Fibroblast of skin of abdomen (primary cell): ENCODE data around the gene ZNF438. TPM values are rescaled to one million over a fixed set of nuclear protein-coding genes. Genes with fewer than 3 reads are reported as not detected.
A peak's percentile ranks its signal among the peaks of the same experiment; 100 is the strongest.
"Not testable (repeated sequence)": the region's sequence is repeated elsewhere in the genome, so short reads cannot be mapped to it uniquely, and the experiment has no call there.

ENCODE experiments used
- DNase-seq: peaks from one replicate; pipeline ENCODE4 v3.0.0-alpha.2; 2013
- polyA plus RNA-seq, 2 experiments: library from polyadenylated mRNA; unstranded; fragments of 120-200 nt; gene quantifications; one replicate each; pipeline ENCODE4 v1.2.1, GENCODE V29; 2013; ENCODE audit not compliant: insufficient read length in 2 of 2

The ZNF438 gene, protein sequence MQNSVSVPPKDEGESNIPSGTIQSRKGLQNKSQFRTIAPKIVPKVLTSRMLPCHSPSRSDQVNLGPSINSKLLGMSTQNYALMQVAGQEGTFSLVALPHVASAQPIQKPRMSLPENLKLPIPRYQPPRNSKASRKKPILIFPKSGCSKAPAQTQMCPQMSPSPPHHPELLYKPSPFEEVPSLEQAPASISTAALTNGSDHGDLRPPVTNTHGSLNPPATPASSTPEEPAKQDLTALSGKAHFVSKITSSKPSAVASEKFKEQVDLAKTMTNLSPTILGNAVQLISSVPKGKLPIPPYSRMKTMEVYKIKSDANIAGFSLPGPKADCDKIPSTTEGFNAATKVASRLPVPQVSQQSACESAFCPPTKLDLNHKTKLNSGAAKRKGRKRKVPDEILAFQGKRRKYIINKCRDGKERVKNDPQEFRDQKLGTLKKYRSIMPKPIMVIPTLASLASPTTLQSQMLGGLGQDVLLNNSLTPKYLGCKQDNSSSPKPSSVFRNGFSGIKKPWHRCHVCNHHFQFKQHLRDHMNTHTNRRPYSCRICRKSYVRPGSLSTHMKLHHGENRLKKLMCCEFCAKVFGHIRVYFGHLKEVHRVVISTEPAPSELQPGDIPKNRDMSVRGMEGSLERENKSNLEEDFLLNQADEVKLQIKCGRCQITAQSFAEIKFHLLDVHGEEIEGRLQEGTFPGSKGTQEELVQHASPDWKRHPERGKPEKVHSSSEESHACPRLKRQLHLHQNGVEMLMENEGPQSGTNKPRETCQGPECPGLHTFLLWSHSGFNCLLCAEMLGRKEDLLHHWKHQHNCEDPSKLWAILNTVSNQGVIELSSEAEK
- 4.4 TPM for polyA plus RNA-seq (2013, experiment 1 of 2; ENCODE audit: insufficient read length)
- 4.5 TPM for polyA plus RNA-seq (2013, experiment 2 of 2; ENCODE audit: insufficient read length)

DNA sequence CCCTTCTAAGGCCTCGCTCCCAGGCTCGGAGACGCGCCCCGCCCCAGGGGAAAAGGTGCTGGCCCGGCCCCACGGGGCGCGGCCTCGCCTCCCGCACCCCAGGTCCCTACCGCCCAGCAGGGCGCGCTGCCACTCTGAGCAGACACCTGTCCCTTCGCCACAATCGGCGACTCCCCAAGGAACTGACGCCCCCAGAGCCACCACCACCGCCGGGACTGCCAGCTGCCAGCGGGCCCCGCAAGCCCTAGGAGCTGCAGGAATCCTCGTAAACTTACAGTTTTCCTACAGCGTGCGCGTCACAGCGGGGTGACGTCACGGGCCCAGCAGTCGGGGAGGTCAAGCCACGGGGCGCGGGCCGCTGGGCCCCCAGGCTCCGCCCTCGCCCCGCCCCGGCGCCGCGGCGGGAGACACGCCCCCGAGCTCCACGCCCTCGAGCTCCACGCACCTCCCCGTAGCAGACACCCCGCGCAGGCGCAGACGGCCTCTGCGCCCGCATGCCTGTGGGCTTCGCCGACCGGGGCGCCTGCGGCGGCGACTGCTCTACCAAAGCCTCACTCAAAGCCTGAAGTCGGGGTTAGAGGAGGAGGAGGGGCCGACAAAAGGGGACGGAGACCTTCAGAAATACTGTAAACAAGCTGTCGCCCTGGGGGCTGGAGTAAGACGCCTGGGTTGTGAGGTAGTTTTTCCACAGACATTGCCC, at the start of gene ZNF438:
Gene ZNF438 (minus strand): TSS at position 308 of the 700 bp plus-strand sequence. CDS start 154,831 bp downstream, outside the sequence.
- peak; percentile 97 for DNase-seq

DNA sequence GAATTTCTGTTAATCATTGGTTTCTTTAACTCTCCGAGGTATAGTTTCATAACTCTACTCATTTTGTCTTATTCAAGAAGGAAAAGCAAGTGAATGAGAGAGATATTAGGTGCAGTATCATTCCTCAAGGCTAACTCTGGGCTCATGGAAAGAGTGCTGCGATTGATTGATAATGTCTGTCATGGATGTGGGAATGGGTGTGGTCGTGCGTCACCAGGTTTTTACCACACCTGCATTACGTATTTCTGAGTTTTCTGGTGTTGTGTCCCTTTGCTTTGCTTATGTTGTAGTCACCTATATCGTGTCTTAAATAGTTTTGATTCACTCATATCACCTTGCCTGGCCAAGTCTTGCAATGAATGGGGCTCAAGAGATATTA, 44.9 kb upstream of the ZNF438 start:
- no peak for DNase-seq

DNA sequence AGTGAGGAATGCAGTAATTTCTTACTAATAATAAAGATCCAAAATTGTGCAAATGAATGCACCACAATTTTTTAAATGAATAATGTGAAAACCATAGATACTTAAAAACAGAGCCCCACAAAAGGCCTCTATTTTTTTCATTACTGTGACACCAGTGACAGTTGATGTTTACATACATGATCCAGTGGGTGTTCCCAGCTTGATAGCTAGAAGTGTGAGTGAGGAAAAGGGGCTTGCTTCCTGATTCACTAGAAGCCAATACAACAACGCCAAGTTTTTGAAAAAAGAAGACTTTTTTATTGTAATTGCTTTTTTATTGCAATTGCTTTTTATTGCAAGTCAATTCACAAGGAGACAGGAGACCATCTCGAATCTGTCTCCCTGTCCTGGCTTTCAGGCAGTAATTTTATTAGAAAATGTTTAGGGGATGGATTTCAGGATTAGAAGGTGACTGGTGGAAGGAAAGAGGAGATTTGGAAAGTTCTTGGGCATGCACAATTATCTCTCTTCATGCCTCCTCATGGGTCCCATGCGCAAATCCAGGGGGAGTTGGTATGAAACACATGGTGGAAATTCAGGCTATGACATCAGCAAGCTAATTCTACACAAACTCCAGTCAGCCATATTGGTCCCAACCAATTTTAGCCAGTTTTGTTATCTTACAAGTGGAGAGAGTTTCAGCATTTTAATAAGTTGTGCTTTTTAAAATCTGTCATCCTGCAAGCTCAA, 44.4 kb upstream of the ZNF438 start:
- DNase-seq = no peak

DNA sequence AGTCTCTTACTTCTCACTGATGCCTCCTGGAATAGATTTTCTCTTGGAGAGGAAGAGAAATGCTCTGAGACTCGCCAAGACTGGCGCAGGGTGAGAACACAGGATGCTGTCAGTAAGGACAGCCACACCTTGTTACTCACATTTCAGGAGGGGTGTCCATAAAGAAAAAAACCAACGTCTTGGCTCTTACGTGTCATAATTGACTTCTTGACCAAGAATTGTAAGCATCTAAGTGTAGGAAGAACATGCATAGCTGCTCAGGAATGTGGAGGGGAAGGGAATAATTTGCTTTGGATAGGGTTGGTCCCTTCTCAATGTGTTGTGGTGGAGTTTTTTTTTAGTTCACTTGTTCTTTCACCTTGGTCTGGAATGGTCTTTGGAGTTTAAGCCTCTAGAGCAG, 43.8 kb upstream of the ZNF438 start:
- DNase-seq = peak; percentile 96

DNA sequence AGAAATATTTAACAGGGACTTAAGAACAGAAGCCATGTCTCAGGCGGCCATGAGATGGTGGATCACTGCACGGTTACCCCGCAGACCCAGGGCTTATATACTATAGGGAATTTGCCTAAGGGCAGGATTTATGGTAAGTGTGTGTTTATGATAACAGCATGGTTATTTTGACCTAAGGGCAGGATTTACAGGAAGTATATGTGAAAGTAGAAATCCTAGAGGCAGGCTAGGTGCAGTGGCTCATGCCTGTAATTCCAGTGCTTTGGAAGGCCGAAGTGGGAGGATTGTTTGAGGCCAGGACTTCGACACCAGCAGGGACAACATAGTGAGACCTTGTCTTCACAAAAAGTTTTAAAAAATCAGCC, 43.0 kb upstream of the ZNF438 start:
- no peak for DNase-seq

DNA sequence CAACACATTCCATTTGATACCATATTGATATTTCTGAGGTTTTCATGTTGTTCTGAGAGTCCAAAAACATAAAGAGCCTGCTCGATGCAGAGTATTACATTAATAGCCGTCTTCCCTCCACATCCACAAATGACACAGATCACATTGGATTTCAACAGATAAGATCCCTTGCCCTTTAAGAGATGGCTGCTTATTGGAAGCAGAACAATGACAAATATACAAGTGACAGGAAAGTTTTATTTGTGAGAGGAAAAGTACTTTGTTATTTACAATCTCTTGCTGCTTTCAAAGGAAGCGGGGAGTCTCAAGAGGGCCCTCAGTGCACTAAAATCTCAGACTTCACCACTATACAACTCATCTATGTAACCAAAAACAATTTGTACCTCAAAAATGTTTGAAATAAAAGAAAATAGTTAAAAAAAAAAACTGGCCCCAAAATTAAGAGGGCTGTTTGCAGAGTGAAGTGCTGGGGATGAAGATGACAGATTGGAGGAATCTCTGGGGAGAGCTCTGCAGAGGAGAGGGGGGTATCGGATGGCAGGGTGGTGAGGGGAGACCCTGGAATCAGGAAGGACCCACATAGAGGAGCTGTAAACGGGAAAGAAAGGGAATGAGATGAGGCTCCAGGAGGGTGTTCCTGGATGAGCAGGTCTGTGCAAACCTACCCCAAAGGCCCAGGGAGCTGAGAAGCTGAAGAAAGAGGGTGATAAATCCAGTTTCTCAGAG, 42.5 kb upstream of the ZNF438 start:
- no peak for DNase-seq

DNA sequence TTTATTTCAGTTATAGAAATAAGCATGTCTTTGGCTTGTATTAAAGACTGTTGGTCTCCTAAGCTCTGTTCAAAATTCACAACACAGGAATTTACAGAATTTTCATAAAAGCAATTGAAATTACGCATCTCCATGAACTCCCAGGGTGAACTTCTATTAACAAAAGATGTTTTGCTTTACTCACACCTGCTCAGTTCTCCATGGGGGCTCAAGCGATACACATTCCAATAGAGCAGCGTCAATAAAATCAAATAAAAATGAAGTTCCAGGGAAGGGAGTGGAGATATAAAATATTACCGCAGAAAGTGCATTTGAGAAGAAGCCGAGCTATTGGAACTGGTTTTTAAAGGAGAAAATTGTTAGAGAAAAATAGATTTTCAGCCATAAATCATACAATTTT, 41.5 kb upstream of the ZNF438 start:
- no peak for DNase-seq

DNA sequence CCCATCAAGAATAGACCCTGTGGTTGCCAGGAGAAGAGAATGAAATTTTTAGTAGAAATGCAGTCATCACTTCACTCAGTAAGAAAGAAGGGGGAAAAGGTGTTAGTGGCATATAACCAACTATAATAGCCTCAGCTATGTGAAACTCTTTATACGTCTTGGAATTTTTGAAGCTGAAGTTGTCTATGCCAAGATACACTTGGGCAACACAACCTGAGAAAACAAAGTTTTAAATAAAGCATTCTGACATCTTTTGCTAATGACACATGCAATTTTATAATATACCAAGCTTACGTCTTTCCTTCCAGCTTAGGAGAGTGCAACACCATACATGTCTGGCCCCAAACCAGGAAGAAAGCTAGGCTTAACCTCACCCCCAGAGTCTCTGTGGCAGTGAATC, 40.8 kb upstream of the ZNF438 start:
- DNase-seq = no peak

DNA sequence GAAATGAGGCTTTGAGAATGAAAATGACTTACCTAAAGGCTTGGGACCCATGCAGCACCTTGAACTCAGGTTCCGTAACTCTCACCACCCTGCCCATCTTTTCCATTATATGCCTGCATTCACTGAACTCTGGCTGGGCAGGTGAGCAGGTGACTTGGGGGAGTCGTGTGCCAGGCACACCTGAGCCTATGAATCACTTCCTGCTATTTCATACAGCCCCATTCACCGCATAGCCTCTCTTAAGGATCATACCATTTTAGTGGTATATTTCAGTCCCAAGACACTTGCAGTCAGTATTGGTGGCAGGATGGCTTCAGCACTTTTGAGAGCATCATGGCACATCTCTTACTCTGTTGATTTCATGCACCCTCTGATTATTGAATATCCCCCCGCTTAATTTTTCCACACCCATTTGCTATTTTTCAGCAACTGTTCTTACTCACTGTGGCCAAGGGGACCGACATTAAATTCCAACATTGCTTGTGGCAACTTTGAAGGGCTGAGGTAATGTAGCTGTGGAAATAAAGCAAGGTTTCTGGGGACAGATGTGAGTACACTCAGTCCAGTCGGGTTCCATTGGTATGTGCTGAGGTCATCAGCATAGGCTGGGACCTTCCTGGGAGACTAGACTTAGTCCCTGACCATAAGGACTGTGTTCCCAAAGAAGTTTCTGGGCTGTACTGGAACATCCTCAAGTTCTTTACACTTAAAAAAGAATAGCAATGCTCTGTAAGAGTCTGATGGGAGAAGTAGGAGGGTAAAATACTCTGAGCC, 39.8 kb upstream of the ZNF438 start:
- DNase-seq = peak; percentile 60

DNA sequence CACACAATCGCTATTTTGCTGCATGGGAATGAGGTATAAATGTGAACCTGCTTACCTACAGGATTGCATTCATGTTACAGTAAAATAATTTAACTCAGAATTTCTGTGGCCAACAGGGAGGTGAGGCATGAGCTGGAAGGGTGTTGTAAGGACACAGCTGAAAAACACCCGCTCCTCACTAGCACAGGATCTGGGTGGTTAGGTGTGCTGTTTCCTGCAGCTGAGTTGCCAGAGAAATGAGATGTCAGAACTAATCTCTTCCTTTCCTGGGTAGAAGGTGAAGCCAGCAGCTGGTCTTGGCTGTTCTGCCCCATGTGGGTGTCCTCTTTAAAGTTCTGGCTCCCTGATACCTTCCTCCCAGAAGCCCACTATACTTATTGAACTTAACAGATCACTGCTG, 39.0 kb upstream of the ZNF438 start:
- no peak for DNase-seq

DNA sequence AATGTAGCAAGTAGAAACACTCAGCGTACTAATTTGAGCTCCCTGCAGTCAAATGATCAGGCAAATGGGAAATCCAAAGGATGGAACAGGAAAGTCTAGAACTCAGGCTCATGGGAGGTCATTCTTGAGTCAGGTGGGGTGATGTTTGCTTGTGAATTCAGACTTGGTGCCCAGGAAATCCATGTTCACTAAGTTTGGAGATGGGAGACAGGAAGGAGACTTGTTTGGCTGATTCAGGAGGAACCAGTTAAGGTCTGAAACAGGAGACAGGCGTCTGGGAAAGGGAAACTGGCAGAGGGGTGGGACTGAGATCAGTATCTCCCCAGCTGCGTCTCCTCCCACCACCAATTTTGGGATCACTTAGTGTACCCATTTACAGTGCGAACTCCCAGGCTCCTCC, 38.4 kb upstream of the ZNF438 start:
- peak; percentile 18 for DNase-seq

DNA sequence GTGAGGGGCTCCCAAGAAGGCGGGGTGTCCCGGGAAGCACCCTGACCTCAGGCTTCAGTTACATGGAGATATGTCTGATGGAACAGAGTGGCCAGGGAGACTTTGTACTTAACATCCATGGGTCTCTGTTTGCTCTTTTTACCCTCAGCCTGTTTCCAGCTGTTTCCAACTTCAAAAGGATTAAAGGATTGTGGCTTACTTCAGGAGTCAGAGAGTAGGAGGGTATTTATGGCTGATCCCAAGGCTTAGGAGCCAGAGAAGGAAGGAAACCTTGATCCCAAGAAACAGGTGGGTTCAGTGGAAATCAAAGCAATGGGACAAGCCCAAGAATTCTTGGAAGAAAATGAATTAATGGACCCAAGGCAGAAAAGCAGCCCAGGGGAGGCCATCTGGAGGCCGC, 37.7 kb upstream of the ZNF438 start:
- DNase-seq = no peak

DNA sequence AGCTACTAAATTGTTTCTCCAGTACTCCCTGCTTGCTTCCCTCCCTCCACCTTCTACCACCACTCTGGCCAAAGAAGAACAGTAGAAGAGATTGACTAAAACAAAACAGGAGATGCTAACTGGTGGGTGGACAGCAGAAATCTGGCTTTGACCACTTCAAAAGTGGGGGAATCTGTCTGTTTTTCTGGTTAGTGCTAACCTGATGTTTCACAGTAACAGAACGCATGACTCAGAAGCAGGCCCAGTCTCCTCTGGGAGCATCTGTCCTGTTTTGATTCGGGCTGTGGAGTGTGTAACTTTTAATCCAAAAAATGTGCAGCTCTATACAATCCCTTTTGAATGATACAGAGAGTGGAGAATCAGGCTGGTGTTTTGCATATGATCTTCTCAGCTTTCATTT, 32.7 kb upstream of the ZNF438 start:
- DNase-seq = peak; percentile 90

DNA sequence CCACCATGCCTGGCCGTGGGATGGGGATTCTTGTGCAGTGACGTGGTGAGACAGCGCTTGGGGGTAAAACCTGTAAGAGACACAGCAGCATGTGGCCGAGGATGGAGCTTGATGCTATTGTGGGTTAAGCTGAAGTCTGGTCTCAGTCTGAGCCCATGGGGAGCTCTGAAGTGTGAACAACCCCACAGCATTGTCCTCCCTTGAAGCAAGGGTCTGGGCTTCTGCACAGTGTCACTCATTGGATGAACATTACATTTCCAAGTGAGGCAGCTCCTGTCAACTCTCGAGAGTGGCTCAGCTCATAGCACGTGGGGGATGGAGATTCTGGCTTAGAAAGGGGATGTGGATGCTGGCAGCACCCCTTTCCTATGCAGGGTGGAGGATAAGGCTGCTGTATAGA, 32.2 kb upstream of the ZNF438 start:
- DNase-seq = no peak

DNA sequence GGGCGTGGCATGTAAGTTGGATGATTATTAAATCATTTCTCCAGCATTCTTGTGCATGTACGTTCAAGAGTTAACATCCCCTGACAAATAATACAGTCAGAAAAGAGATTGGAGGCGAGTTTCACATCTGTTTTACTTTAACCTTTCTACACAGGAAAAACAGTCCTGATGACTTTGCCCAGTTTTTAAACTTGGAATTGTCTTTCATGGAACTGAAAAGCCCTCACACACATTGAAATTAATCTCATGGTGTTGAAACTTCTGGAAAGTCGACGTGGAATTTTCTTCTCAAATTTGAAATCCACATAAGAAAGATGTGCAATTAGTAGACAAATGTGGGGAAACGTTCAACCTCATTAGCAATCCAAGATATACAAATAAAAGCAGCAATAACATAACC, 31.2 kb upstream of the ZNF438 start:
- peak; percentile 52 for DNase-seq

DNA sequence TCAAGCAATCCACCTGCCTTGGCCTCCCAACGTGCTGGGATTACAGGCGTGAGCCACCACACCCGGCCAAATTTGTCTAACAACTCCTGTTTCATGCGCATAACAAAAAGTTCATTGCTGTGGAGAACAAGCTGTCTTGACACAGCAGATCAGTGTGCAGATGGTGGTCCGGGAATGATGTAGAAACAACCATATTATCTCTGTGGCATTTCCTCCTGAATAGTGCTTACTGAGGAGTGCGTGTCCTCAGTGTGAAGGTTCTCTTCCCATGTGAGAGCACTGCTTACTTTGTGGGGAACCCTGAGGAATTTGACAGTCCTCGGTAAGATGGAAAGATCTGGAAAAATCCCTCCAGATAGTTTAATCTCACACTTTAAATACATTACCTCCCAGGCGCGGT, 30.3 kb upstream of the ZNF438 start:
- no peak for DNase-seq

DNA sequence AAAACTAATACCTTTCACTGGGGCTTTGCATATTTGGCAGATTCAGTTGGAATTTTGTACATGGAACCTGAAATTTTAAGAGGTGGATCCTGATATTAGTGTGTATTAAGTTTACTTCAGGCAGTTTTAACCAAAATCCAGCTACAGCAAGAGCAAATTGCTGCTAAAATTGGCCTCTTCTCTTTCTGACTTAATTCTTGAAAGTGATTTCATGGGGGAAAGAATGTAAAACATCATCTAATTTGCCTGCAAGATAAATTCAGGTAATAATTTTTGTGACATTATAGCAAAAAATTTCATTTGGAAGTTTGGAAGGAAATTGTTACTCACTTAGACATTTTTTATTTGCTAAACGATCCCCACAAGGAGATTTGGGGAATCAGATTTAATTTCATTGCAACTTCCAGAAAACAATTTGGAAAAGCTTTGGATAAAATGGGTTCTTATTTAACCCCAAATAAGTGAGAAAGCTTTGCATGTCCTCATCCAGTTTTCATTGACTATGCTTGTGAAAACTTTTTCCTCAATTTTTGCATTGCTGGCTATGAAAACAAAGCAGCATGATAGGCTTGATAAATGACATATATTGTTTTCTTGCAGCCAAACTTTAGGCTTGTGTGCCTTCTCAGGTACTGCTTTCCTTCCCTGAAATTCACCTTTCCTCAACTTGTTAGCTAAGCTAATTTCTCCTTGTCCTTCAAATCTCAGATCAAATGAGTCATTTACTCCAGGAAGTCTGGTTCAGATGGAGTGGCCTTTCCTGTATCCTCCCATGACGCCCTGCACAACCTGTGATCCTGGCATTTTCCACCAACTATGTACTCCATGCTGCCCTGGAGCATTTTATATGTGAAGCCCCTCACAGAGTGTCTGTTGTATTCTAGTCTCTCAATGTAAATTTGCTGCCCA, 27.4 kb upstream of the ZNF438 start:
- DNase-seq = no peak

DNA sequence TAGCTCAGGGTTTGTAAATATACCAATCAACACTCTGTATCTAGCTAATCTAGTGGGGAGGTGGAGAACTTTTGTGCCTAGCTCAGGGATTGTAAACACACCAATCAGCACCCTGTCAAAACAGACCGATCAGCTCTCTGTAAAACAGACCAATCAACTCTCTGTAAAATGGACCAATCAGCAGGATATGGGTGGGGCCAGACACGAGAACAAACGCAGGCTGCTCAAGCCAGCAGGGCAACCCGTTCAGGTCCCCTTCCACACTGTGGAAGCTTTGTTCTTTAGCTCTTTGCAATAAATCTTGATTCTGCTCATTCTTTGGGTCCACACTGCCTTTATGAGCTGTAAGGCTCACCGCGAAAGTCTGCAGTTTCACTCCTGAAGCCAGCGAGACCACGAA, 25.0 kb upstream of the ZNF438 start:
- not testable (repeated sequence) for DNase-seq

DNA sequence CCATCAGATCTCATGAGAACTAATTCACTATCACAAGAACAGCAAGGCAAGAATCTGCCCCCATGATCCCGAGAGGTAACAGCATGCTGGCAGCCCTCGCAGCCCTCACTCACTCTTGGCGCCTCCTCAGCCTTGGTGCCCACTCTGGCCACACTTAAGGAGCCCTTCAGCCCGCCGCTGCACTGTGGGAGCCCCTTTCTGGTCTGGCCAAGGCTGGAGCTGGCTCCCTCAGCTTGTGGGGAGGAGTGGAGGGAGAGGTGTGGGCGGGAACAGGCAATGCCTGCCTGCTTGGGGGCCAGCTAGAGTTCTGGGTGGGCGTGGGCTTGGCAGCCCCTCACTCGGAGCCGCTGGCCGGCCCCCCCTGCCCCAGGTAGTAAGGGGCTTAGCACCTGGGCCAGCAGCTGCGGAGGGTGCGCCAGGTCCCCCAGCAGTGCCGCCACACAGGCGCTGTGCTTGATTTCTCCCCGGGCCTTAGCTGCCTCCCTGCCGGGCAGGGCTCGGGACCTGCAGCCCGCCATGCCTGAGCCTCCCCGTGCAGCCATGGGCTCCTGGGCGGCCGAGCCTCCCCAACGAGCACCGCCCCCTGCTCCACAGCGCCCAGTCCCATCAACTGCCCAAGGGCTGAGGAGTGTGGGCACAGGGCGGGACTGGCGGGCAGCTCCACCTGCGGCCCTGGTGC, 24.0 kb upstream of the ZNF438 start:
- no peak for DNase-seq
